AG09319 (cell line): ENCODE data around the gene ITPR3.

Source experiments
- DNase-seq: peaks from one replicate; pipeline ENCODE4 v3.0.0-alpha.2; 2010; ENCODE audit warnings: low read depth; ENCODE audit errors: extremely low read depth
- CTCF ChIP-seq: IDR thresholded peaks from 2 replicates; pipeline ENCODE4 v1.5.1; 2011; ENCODE audit warnings: low read depth, mild to moderate bottlenecking, inconsistent platforms, low read length, moderate library complexity

The ITPR3 gene

GRCh38 chr6:33619166-33619840 lies 1.8 kb upstream of the ITPR3 start:
- no peak for TF ChIP-seq CTCF
- DNase-seq, result no peak

GRCh38 chr6:33620158-33620855 lies 815 bp upstream of the ITPR3 start:
- no peak for TF ChIP-seq CTCF
- DNase-seq, result no peak

- DNase-seq, result no peak
- no peak for TF ChIP-seq CTCF
Measured at GRCh38 chr6:33621711-33622388, 728 bp downstream of the ITPR3 start.

- no peak for DNase-seq
- no peak for TF ChIP-seq CTCF
Measured at GRCh38 chr6:33622456-33623431, 1.6 kb downstream of the ITPR3 start.

GRCh38 chr6:33623895-33624381 lies 2.8 kb downstream of the ITPR3 start:
- TF ChIP-seq CTCF, result no peak
- no peak for DNase-seq

- TF ChIP-seq CTCF, result no peak
- no peak for DNase-seq
Measured at GRCh38 chr6:33624856-33625255, 3.7 kb downstream of the ITPR3 start.
